HEK293 (cell line): ENCODE measurements around the gene SIDT2.

Experiments
- CTCF ChIA-PET: fragments of 350-600 bp; formaldehyde crosslinking; extraction: SDS; loops from one replicate; lab custom pipeline; 2021; ENCODE audit warnings: antibody characterized with exemption; lab: Yijun Ruan, JAX
- POLR2A ChIA-PET: fragments of 300-600 bp; formaldehyde crosslinking; extraction: SDS; loops from one replicate; lab custom pipeline; 2020; ENCODE audit warnings: antibody characterized with exemption, inconsistent platforms; lab: Yijun Ruan, JAX
- H3K27ac ChIP-seq: fragments of 200-500 bp; sonication (Bioruptor generic); 2 replicates; pipeline ENCODE4 v1.5.1; 2014; ENCODE audit warnings: low read depth, low read length, control low read depth, inconsistent platforms; ENCODE audit errors: extremely low read depth
- H3K36me3 ChIP-seq, 2 experiments: fragments of 200-500 bp in 1 of 2; sonication (Bioruptor generic) in 1 of 2; 1 replicate in 1 of 2; 2 replicates in 1 of 2; pipeline ENCODE4 v1.5.1; 2014 to 2017; ENCODE audit warnings: inconsistent platforms in 2 of 2, low read length in 2 of 2; ENCODE audit not compliant: control insufficient read depth in 2 of 2, insufficient read depth in 1 of 2
- H3K4me1 ChIP-seq: fragments of 200-500 bp; sonication (Bioruptor generic); 2 replicates; pipeline ENCODE4 v1.5.1; 2014; ENCODE audit warnings: mild to moderate bottlenecking, low read length, inconsistent platforms; ENCODE audit not compliant: control insufficient read depth, insufficient read depth
- H3K4me3 ChIP-seq: 2 replicates; pipeline ENCODE4 v1.5.1; 2011; ENCODE audit warnings: low read depth, mild to moderate bottlenecking, control low read depth, low read length, moderate library complexity
- H3K9me3 ChIP-seq: fragments of 200-500 bp; sonication (Bioruptor generic); 2 replicates; pipeline ENCODE4 v1.5.1; 2014; ENCODE audit warnings: low read depth, low read length, inconsistent platforms; ENCODE audit not compliant: control insufficient read depth, insufficient read depth
- BCL11A ChIP-seq: fragments of 450-650 bp; formaldehyde crosslinking; IDR thresholded peaks from 2 replicates; pipeline ENCODE4 v1.5.1; 2016; ENCODE audit warnings: low read depth, missing biosample characterization, missing genetic modification characterization
- GLI2 ChIP-seq: fragments of 450-650 bp; formaldehyde crosslinking; IDR thresholded peaks from 2 replicates; pipeline ENCODE4; 2017; ENCODE audit warnings: missing biosample characterization, missing genetic modification characterization, low read depth, borderline replicate concordance
- KLF16 ChIP-seq: fragments of 450-650 bp; formaldehyde crosslinking; IDR thresholded peaks from 2 replicates; pipeline ENCODE4 v1.5.1; 2017; ENCODE audit warnings: missing biosample characterization, missing genetic modification characterization
- OVOL3 ChIP-seq: fragments of 450-650 bp; formaldehyde crosslinking; IDR thresholded peaks from 2 replicates; pipeline ENCODE4 v1.5.1; 2016; ENCODE audit warnings: missing biosample characterization, missing genetic modification characterization
- SCRT2 ChIP-seq: fragments of 450-650 bp; formaldehyde crosslinking; IDR thresholded peaks from 2 replicates; pipeline ENCODE4 v1.5.1; 2016; ENCODE audit warnings: missing biosample characterization, missing genetic modification characterization
- SP3 ChIP-seq: fragments of 450-650 bp; formaldehyde crosslinking; IDR thresholded peaks from 2 replicates; pipeline ENCODE4 v1.5.1; 2016; ENCODE audit warnings: missing biosample characterization, missing genetic modification characterization
- ZBTB1 ChIP-seq: fragments of 450-650 bp; formaldehyde crosslinking; IDR thresholded peaks from 2 replicates; pipeline ENCODE4 v1.5.1; 2016; ENCODE audit warnings: missing biosample characterization, missing genetic modification characterization
- ZFP69B ChIP-seq: fragments of 450-650 bp; formaldehyde crosslinking; IDR thresholded peaks from 2 replicates; pipeline ENCODE4 v1.5.1; 2016; ENCODE audit warnings: missing biosample characterization, missing genetic modification characterization
- ZNF146 ChIP-seq: fragments of 450-650 bp; formaldehyde crosslinking; IDR thresholded peaks from 2 replicates; pipeline ENCODE4 v1.5.1; 2016; ENCODE audit warnings: missing biosample characterization, missing genetic modification characterization
- ZNF169 ChIP-seq: fragments of 450-650 bp; formaldehyde crosslinking; IDR thresholded peaks from 2 replicates; pipeline ENCODE4 v1.5.1; 2016; ENCODE audit warnings: missing biosample characterization, missing genetic modification characterization
- ZNF2 ChIP-seq: fragments of 450-650 bp; formaldehyde crosslinking; IDR thresholded peaks from 2 replicates; pipeline ENCODE4 v1.5.1; 2016; ENCODE audit warnings: missing biosample characterization, missing genetic modification characterization
- ZNF221 ChIP-seq: fragments of 450-650 bp; formaldehyde crosslinking; IDR thresholded peaks from 2 replicates; pipeline ENCODE4 v1.5.1; 2017; ENCODE audit warnings: missing biosample characterization, missing genetic modification characterization, borderline replicate concordance
- ZNF239 ChIP-seq: fragments of 450-650 bp; formaldehyde crosslinking; IDR thresholded peaks from 2 replicates; pipeline ENCODE4 v1.5.1; 2016; ENCODE audit warnings: missing biosample characterization, missing genetic modification characterization
- ZNF558 ChIP-seq: fragments of 450-650 bp; formaldehyde crosslinking; IDR thresholded peaks from 2 replicates; pipeline ENCODE4 v1.5.1; 2016; ENCODE audit warnings: missing biosample characterization, missing genetic modification characterization
- ZNF785 ChIP-seq: fragments of 450-650 bp; formaldehyde crosslinking; IDR thresholded peaks from 2 replicates; pipeline ENCODE4 v1.5.1; 2016; ENCODE audit warnings: missing biosample characterization, missing genetic modification characterization
- ZSCAN30 ChIP-seq: fragments of 450-650 bp; IDR thresholded peaks from 2 replicates; pipeline ENCODE4 v1.5.1; 2018; ENCODE audit warnings: missing biosample characterization, mild to moderate bottlenecking, missing genetic modification characterization, moderate library complexity
- TF ChIP-seq, protein P1 (sequence below): fragments of 450-650 bp; formaldehyde crosslinking; IDR thresholded peaks from 2 replicates; pipeline ENCODE4 v1.5.1; 2017; ENCODE audit warnings: missing biosample characterization, missing genetic modification characterization
- TF ChIP-seq, protein P2 (sequence below): fragments of 450-650 bp; formaldehyde crosslinking; IDR thresholded peaks from 2 replicates; pipeline ENCODE4 v1.5.1; 2017; ENCODE audit warnings: missing biosample characterization, missing genetic modification characterization
- TF ChIP-seq, protein P3 (sequence below): IDR thresholded peaks from 2 replicates; pipeline ENCODE4 v1.6.1; 2011; ENCODE audit warnings: mild to moderate bottlenecking, low read depth, low read length, borderline replicate concordance
- TF ChIP-seq, protein P4 (sequence below): fragments of 450-650 bp; formaldehyde crosslinking; IDR thresholded peaks from 2 replicates; pipeline ENCODE4 v1.5.1; 2016; ENCODE audit warnings: missing biosample characterization, missing genetic modification characterization

The SIDT2 gene

DNA sequence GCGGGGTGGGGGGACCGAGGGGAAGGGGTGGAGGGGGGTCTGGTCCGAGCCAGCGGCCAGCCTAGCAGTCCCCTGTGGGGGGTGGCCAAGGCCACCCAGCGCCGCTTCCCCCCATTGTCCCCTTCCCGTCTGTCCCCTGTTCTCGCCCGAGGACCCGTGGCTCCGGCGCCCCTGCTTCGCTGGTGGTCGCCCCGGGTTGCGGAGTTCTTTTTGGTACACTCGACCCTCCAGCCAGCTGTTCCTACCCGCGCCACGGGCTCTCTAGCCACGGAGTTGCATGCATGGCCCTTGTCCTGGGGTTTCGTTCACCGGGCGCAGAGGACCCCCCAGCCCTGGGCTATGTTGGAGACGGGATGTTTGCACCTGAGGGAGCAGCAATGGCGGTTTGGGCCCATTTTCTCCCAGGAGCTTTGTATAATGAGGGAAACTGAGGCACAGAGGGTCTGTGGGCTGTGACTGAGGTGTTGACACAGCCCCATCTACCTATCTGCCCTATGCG, 54.4 kb downstream of the SIDT2 start (continued):
- TF ChIP-seq, protein P1, sequence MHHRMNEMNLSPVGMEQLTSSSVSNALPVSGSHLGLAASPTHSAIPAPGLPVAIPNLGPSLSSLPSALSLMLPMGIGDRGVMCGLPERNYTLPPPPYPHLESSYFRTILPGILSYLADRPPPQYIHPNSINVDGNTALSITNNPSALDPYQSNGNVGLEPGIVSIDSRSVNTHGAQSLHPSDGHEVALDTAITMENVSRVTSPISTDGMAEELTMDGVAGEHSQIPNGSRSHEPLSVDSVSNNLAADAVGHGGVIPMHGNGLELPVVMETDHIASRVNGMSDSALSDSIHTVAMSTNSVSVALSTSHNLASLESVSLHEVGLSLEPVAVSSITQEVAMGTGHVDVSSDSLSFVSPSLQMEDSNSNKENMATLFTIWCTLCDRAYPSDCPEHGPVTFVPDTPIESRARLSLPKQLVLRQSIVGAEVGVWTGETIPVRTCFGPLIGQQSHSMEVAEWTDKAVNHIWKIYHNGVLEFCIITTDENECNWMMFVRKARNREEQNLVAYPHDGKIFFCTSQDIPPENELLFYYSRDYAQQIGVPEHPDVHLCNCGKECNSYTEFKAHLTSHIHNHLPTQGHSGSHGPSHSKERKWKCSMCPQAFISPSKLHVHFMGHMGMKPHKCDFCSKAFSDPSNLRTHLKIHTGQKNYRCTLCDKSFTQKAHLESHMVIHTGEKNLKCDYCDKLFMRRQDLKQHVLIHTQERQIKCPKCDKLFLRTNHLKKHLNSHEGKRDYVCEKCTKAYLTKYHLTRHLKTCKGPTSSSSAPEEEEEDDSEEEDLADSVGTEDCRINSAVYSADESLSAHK, result no peak
- TF ChIP-seq ZFP69B (tag by site-specific recombination) (no peak), ZSCAN30 (tag by site-specific recombination) (no peak), ZNF239 (tag by site-specific recombination) (no peak)
- TF ChIP-seq, protein P2, sequence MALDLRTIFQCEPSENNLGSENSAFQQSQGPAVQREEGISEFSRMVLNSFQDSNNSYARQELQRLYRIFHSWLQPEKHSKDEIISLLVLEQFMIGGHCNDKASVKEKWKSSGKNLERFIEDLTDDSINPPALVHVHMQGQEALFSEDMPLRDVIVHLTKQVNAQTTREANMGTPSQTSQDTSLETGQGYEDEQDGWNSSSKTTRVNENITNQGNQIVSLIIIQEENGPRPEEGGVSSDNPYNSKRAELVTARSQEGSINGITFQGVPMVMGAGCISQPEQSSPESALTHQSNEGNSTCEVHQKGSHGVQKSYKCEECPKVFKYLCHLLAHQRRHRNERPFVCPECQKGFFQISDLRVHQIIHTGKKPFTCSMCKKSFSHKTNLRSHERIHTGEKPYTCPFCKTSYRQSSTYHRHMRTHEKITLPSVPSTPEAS, result no peak

DNA sequence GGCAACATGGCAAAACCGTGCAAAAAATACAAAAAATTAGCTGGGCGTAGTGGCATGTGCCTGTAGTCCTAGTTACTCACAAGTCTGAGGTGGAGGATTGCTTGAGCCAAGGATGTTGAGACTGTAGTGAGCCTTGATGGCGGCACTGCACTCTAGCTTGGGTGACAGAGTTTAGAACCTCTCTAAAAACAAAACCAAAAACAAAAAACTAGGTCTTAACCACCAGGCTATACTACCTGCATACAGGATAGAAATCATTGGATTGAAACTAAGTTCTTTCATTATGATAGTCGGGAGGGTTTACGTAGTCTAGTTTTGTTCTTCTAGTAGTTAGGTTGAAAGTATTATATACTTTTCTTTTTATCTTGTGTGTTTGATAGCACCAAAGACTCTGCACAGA, 59.7 kb downstream of the SIDT2 start:
- Histone ChIP-seq H3K9me3 (no peaks in the 10 kb centered on the region), H3K36me3 (peaks cover 8 to 51% of the 10 kb centered on the region in 2 experiments; a peak in 2 of 3 replicates), H3K4me1 (no peaks in the 10 kb centered on the region), H3K27ac (no peak overlapping the region), H3K4me3 (no peak overlapping the region)
- ChIA-PET CTCF (interaction anchor here (0.5 kb wide), 2 partner anchors 97 to 581 kb away, joined by 3 read pairs; no protein-coding TSS in a partner anchor), POLR2A (no interaction called here)
- TF ChIP-seq SCRT2 (tag by site-specific recombination) (no peak), ZNF785 (tag by site-specific recombination) (no peak), GLI2 (tag by site-specific recombination) (no peak), KLF16 (tag by site-specific recombination) (no peak), SP3 (no peak), ZNF146 (tag by site-specific recombination) (no peak), ZBTB1 (no peak), ZNF558 (no peak), BCL11A (tag by site-specific recombination) (no peak), ZNF221 (no peak), ZNF2 (tag by site-specific recombination) (no peak), OVOL3 (tag by site-specific recombination) (no peak), ZNF169 (tag by site-specific recombination) (no peak)
- TF ChIP-seq, protein P3, sequence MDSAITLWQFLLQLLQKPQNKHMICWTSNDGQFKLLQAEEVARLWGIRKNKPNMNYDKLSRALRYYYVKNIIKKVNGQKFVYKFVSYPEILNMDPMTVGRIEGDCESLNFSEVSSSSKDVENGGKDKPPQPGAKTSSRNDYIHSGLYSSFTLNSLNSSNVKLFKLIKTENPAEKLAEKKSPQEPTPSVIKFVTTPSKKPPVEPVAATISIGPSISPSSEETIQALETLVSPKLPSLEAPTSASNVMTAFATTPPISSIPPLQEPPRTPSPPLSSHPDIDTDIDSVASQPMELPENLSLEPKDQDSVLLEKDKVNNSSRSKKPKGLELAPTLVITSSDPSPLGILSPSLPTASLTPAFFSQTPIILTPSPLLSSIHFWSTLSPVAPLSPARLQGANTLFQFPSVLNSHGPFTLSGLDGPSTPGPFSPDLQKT, result no peak
- TF ChIP-seq, protein P4, sequence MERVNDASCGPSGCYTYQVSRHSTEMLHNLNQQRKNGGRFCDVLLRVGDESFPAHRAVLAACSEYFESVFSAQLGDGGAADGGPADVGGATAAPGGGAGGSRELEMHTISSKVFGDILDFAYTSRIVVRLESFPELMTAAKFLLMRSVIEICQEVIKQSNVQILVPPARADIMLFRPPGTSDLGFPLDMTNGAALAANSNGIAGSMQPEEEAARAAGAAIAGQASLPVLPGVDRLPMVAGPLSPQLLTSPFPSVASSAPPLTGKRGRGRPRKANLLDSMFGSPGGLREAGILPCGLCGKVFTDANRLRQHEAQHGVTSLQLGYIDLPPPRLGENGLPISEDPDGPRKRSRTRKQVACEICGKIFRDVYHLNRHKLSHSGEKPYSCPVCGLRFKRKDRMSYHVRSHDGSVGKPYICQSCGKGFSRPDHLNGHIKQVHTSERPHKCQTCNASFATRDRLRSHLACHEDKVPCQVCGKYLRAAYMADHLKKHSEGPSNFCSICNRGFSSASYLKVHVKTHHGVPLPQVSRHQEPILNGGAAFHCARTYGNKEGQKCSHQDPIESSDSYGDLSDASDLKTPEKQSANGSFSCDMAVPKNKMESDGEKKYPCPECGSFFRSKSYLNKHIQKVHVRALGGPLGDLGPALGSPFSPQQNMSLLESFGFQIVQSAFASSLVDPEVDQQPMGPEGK (tag by site-specific recombination), result no peak
